CD14-positive monocyte (primary cell): Measurements from ENCODE around the gene GRIK4. TPM values are rescaled to one million over a fixed set of nuclear protein-coding genes. Genes with fewer than 3 reads are reported as not detected.

Source experiments
- DNase-seq, 3 donors: peaks; one replicate each; pipeline ENCODE4 v3.0.0-alpha.2; 2011 to 2022
- H2AFZ ChIP-seq: 2 replicates; pipeline ENCODE4 v1.6.0; 2012; ENCODE audit warnings: mild to moderate bottlenecking, low read depth, low read length, inconsistent platforms; ENCODE audit not compliant: insufficient read depth, poor library complexity, severe bottlenecking
- H3K27ac ChIP-seq, 2 donors: 1 replicate in 1 of 2; 2 replicates in 1 of 2; pipeline ENCODE4 v1.5.1; 2012 to 2013; ENCODE audit warnings: low read length in 2 of 2, control low read depth in 1 of 2, inconsistent platforms in 1 of 2, low read depth in 1 of 2, mild to moderate bottlenecking in 1 of 2
- H3K27me3 ChIP-seq, 2 donors: one replicate each; pipeline versions ENCODE4 v1.6.0 to v1.6.1; 2011 to 2013; ENCODE audit warnings: low read length in 2 of 2; ENCODE audit not compliant: control insufficient read depth in 2 of 2, insufficient read depth in 2 of 2
- H3K36me3 ChIP-seq, 2 donors: replicated peaks in 1 of 2; 1 replicate in 1 of 2; 2 replicates in 1 of 2; pipeline versions ENCODE4 v1.5.1 to v1.6.1; 2012 to 2013; ENCODE audit warnings: low read length in 2 of 2, control low read depth in 1 of 2, inconsistent platforms in 1 of 2, mild to moderate bottlenecking in 1 of 2; ENCODE audit not compliant: insufficient read depth in 2 of 2, control insufficient read depth in 1 of 2
- H3K4me1 ChIP-seq, 2 donors: 1 replicate in 1 of 2; 2 replicates in 1 of 2; pipeline versions ENCODE4 v1.5.1 to v1.6.1; 2012 to 2013; ENCODE audit warnings: low read length in 2 of 2, control low read depth in 1 of 2, inconsistent platforms in 1 of 2, mild to moderate bottlenecking in 1 of 2, moderate library complexity in 1 of 2; ENCODE audit not compliant: insufficient read depth in 2 of 2, control insufficient read depth in 1 of 2
- H3K4me2 ChIP-seq: replicated peaks from 2 replicates; pipeline ENCODE3; 2012; ENCODE audit warnings: low read length, moderate library complexity, mild to moderate bottlenecking; ENCODE audit not compliant: poor library complexity, severe bottlenecking; ENCODE audit errors: extremely low read depth
- H3K4me3 ChIP-seq, 3 experiments: fragments of 200-600 bp in 1 of 3; sonication (generic) in 1 of 3; replicated peaks in 1 of 3; 1 replicate in 2 of 3; 2 replicates in 1 of 3; pipeline ENCODE4 v1.5.1; 2011 to 2013; ENCODE audit warnings: low read length in 3 of 3, mild to moderate bottlenecking in 3 of 3, control low read depth in 2 of 3, low read depth in 2 of 3, inconsistent platforms in 1 of 3, moderate library complexity in 1 of 3
- H3K79me2 ChIP-seq: 2 replicates; pipeline ENCODE4 v1.6.0; 2012; ENCODE audit warnings: mild to moderate bottlenecking, control low read depth, inconsistent platforms, low read length, moderate library complexity; ENCODE audit not compliant: insufficient read depth
- H3K9ac ChIP-seq: 2 replicates; pipeline ENCODE4 v1.6.0; 2017; ENCODE audit warnings: low read length, mild to moderate bottlenecking; ENCODE audit not compliant: insufficient read depth, poor library complexity, severe bottlenecking
- H3K9me3 ChIP-seq, 2 donors: replicated peaks in 1 of 2; 1 replicate in 1 of 2; 2 replicates in 1 of 2; pipeline versions ENCODE4 v1.5.1 to v1.6.1; 2012 to 2013; ENCODE audit warnings: low read length in 2 of 2, control low read depth in 1 of 2; ENCODE audit not compliant: control insufficient read depth in 1 of 2, insufficient read depth in 1 of 2
- H4K20me1 ChIP-seq: 2 replicates; pipeline ENCODE4 v1.6.0; 2012; ENCODE audit warnings: mild to moderate bottlenecking, low read length, control low read depth, moderate library complexity; ENCODE audit not compliant: insufficient read depth
- H3K27ac Mint-ChIP-seq, 7 donors: one replicate each; pipeline ENCODE4 v1.8.0; 2020; ENCODE audit warnings: mild to moderate bottlenecking in 7 of 7, mixed read lengths in 7 of 7, moderate library complexity in 6 of 7, inconsistent platforms in 2 of 7
- H3K27me3 Mint-ChIP-seq, 3 donors: one replicate each; pipeline ENCODE4 v1.8.0; 2021 to 2022; ENCODE audit warnings: low read depth in 3 of 3, mild to moderate bottlenecking in 3 of 3, mixed read lengths in 3 of 3, moderate library complexity in 3 of 3, inconsistent platforms in 1 of 3
- H3K36me3 Mint-ChIP-seq, 2 donors: one replicate each; pipeline ENCODE4 v1.8.0; 2020; ENCODE audit warnings: mixed read lengths in 2 of 2, inconsistent platforms in 1 of 2, mild to moderate bottlenecking in 1 of 2
- H3K4me1 Mint-ChIP-seq: one replicate; pipeline ENCODE4 v1.8.0; 2020; ENCODE audit warnings: mild to moderate bottlenecking, mixed read lengths
- H3K4me3 Mint-ChIP-seq, 2 donors: one replicate each; pipeline ENCODE4 v1.8.0; 2020; ENCODE audit warnings: mild to moderate bottlenecking in 2 of 2, mixed read lengths in 2 of 2, moderate library complexity in 1 of 2
- H3K9me3 Mint-ChIP-seq, 7 donors: one replicate each; pipeline ENCODE4 v1.8.0; 2020 to 2022; ENCODE audit warnings: mixed read lengths in 7 of 7, mild to moderate bottlenecking in 6 of 7, moderate library complexity in 6 of 7, inconsistent platforms in 2 of 7
- WGBS: methylation state at CpG from one replicate; pipeline ENCODE4 v1.1.5; 2013; ENCODE audit warnings: missing lambda C conversion rate; ENCODE audit not compliant: insufficient coverage; 5-methylcytosine and 5-hydroxymethylcytosine counted together
- intact Hi-C, 2 donors: fragments of 100-400 bp; cut with micrococcal nuclease; formaldehyde crosslinking; loops; one replicate each; pipeline versions ENCODE4 v1.15.0 to v1.15.1; 2023
- polyA plus RNA-seq, 3 donors: library from polyadenylated mRNA; depleted of rRNA in 1 of 3; unstranded in 2 of 3; stranded (reverse) in 1 of 3; fragments of 300-500 nt in 2 of 3; fragments of >200 nt in 1 of 3; fragmentation: Illumina TruSeq in 2 of 3; gene quantifications; 1 replicate in 2 of 3; 2 replicates in 1 of 3; pipeline ENCODE4 v1.2.3, GENCODE V29; 2012 to 2021
- TF ChIP-seq, protein P1 (sequence below): fragments of 200-600 bp; IDR thresholded peaks from one replicate; pipeline ENCODE4 v1.8.0; 2022; ENCODE audit warnings: antibody characterized with exemption, mild to moderate bottlenecking

GRIK4 gene
- polyA plus RNA-seq, 3 donors = not detected

DNA sequence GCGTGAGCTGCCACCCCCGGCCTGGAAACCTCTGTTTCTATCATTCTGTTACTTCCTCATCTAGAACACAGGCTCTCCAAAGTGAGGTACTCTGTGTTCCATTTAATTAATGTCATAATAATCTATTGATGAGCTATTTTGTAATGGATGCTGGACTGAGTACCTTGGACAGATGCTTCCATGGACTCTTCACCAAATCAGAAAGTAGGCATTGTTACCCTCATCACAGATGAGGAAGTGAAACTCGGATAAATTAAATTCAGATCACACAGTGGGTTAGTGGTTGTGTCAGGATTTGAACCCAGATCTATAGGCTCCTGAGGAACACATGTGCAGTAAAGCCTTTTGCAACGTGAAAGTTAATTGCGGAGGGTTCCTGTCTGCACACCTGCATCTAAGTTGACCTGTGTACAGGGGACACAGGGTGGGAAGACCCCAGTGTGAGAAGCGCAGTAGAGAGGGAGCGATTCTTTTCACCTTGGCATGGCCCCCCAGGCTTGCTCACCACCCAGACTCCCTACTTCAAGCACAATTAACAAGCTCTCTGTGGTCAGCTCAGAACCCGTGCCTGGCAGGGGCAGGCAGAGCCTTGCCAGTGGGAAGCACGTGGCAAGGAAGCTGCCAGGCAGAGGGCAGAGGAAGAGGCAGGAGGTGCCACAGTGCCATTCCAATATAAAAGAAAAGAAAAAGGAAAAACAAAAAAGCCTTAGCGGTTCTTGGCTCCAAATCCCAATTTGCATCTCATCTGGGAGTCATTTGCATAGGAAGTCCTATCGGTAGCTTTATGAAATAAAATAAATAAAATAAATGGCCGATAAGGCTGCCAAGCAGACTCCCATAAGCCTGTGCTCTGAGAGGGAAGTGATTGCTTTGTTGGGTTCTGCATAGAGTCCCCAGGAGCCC, 239.3 kb downstream of the GRIK4 start:
- H2AFZ ChIP-seq = no peak overlapping the region
- no peak overlapping the region for H3K4me3 ChIP-seq
- WGBS = 88% methylated on average over 4 of the region's 12 CpGs
- no peak overlapping the region for H3K4me2 ChIP-seq
- H3K27ac ChIP-seq = no peak overlapping the region
- Mint-ChIP-seq H3K4me1 (no peaks in the 10 kb centered on the region), H3K36me3 (no peaks in the 10 kb centered on the region), H3K27me3 (peaks cover 4 to 9% (median 7%) of the 10 kb centered on the region in 3 donors), H3K27ac (no peak overlapping the region), H3K4me3 (no peak overlapping the region), H3K9me3 (peaks cover 0 to 2% (median 0%) of the 10 kb centered on the region in 7 donors)
- DNase-seq = no peak
- no peak overlapping the region for H3K9ac ChIP-seq
- intact Hi-C loops = no loop called here
- H3K9me3 ChIP-seq = no peaks in the 10 kb centered on the region
- TF ChIP-seq, protein P1, sequence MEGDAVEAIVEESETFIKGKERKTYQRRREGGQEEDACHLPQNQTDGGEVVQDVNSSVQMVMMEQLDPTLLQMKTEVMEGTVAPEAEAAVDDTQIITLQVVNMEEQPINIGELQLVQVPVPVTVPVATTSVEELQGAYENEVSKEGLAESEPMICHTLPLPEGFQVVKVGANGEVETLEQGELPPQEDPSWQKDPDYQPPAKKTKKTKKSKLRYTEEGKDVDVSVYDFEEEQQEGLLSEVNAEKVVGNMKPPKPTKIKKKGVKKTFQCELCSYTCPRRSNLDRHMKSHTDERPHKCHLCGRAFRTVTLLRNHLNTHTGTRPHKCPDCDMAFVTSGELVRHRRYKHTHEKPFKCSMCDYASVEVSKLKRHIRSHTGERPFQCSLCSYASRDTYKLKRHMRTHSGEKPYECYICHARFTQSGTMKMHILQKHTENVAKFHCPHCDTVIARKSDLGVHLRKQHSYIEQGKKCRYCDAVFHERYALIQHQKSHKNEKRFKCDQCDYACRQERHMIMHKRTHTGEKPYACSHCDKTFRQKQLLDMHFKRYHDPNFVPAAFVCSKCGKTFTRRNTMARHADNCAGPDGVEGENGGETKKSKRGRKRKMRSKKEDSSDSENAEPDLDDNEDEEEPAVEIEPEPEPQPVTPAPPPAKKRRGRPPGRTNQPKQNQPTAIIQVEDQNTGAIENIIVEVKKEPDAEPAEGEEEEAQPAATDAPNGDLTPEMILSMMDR = no peak
- no peaks in the 10 kb centered on the region for H3K4me1 ChIP-seq
- H3K36me3 ChIP-seq = no peaks in the 10 kb centered on the region
- no peaks in the 10 kb centered on the region for H3K27me3 ChIP-seq
- no peaks in the 10 kb centered on the region for H3K79me2 ChIP-seq
- no peaks in the 10 kb centered on the region for H4K20me1 ChIP-seq

DNA sequence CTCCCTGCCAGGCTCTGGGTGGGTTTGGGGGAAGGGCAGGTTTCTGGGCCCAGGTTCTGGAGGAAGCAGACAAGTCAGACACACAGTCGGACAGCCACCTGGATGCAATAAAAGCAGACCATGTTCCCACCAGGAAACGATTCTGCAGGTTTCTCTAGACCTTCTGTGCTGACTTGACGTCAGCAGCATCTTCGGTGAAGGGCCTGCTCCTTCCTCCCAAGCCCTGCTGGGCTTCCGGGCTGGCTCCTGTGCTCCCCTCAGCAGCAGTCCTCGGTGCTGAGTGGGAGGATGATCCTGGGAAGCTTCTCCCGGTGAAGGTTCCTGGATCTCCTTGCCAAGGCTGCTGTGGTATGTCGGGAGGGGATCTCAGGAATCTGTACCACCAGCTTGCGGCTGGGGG, 240.0 kb downstream of the GRIK4 start:
- Histone ChIP-seq H3K4me3 (no peak overlapping the region), H3K27ac (no peak overlapping the region), H2AFZ (no peak overlapping the region), H3K79me2 (no peaks in the 10 kb centered on the region), H4K20me1 (no peaks in the 10 kb centered on the region), H3K9ac (no peak overlapping the region), H3K27me3 (no peaks in the 10 kb centered on the region), H3K9me3 (no peaks in the 10 kb centered on the region), H3K4me1 (no peaks in the 10 kb centered on the region), H3K4me2 (no peak overlapping the region), H3K36me3 (no peaks in the 10 kb centered on the region)
- no peak for DNase-seq
- Mint-ChIP-seq H3K27me3 (peaks cover 4 to 9% (median 6%) of the 10 kb centered on the region in 3 donors), H3K9me3 (peaks cover 0 to 2% (median 0%) of the 10 kb centered on the region in 7 donors), H3K4me3 (no peak overlapping the region), H3K27ac (no peak overlapping the region), H3K36me3 (no peaks in the 10 kb centered on the region), H3K4me1 (no peaks in the 10 kb centered on the region)
- intact Hi-C loops = no loop called here
- TF ChIP-seq, protein P1 = no peak
- 78% methylated on average over 5 of the region's 9 CpGs for WGBS
